GM19351 (cell line): ENCODE data around the gene USP1.

Experiments
- ATAC-seq: cut with Tn5 transposase; IDR thresholded peaks from one replicate; pipeline ENCODE4 v1.9.1; 2021; ENCODE audit warnings: mild to moderate bottlenecking, moderate library complexity; ENCODE audit not compliant: unreplicated experiment

Gene USP1, protein sequence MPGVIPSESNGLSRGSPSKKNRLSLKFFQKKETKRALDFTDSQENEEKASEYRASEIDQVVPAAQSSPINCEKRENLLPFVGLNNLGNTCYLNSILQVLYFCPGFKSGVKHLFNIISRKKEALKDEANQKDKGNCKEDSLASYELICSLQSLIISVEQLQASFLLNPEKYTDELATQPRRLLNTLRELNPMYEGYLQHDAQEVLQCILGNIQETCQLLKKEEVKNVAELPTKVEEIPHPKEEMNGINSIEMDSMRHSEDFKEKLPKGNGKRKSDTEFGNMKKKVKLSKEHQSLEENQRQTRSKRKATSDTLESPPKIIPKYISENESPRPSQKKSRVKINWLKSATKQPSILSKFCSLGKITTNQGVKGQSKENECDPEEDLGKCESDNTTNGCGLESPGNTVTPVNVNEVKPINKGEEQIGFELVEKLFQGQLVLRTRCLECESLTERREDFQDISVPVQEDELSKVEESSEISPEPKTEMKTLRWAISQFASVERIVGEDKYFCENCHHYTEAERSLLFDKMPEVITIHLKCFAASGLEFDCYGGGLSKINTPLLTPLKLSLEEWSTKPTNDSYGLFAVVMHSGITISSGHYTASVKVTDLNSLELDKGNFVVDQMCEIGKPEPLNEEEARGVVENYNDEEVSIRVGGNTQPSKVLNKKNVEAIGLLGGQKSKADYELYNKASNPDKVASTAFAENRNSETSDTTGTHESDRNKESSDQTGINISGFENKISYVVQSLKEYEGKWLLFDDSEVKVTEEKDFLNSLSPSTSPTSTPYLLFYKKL

GRCh38 chr1:62436466-62437272 lies at the start of gene USP1:
USP1 (plus strand) TSS chr1:62437049; CDS start chr1:62439868, 2,819 bp downstream.
- peak; percentile 70 for ATAC-seq

DNA sequence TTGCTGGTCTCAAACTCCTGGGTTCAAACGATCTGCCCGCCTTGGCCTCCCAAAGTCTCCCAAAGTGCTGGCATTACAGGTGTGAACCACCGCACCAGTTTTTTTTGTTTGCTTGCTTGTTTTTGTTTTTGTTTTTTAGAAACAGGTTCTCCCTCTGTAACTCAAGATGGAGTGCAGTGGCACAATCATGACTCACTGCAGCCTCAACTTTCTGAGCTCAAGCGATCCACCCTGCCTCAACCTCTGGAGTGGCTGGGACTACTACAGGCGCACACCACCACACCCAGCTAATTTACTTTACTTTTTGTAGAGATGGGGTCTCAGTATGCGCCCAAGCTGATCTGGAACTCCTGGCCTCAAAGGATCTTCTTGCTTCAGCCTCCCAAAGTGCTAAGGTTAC lies 47.3 kb upstream of the USP1 start:
- ATAC-seq: no peak

GRCh38 chr1:62390071-62390470 lies 46.8 kb upstream of the USP1 start:
- ATAC-seq: no peak

DNA sequence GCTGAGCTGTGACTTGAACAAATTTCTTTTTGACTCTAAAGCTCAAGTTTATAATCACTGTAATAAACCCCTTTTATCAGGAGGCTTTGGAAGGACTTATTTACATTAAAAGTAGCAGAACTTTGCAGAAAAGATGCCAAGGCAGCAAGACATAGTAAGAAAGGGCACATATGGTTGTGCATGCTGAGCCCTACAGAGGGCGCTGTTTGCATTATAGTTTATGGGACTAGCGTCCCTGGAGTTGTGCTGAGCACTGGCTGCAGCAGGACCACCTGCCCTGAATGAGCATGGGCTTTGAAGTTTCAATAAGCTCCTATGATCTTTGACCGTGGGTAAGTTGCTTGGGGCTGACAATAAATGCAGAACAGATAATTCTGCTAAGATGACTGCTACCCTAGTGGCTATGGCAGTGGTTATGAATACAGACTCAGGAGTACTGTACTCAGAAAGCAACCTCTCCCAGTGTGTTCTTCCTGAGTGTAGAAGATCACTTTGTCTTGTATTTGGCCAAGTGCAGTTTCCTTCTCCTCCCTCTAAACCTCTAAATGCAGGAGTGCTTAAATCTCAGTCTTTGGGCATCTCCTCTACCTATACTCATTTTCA lies 45.4 kb upstream of the USP1 start:
- ATAC-seq: peak; percentile 70

DNA sequence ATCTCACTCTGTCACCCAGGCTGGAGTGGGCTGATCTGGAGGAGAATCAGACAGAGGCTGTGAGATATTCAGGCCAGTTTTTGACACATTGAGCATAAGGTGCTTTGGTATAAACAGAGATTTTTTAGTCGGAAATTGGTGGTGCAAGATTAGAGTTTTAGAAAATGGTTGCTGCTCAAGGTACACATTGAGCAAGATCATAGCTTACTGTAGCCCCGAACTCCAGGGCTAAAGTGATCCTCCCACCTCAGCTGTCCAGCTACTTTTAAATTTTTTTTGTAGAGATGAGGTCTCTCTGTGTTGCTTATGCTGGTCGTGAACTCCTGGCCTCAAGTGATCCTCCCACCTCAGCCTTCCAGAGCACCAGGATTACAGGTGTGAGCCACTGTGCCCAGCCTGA lies 43.9 kb upstream of the USP1 start:
- ATAC-seq: no peak

DNA sequence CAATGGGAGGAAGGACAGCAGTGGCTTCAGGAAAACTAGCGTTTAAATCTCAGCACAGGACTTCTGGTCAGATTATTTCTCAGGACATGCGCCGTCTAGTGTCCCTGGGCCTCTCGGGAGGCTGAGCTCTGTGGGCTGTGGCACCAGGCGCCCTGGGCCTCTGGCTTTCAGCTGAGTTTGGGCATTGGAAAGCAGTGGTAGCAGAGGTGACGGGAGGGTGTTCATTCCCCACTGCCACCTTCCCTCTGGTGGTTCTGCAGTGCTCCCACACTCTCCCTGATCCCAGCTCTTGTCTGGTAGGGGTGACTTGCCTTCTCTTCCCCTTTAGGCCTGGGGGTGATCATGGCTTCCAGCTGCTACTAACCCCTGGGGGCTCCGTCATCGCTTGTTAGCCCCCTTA lies 42.2 kb upstream of the USP1 start:
- ATAC-seq: no peak

DNA sequence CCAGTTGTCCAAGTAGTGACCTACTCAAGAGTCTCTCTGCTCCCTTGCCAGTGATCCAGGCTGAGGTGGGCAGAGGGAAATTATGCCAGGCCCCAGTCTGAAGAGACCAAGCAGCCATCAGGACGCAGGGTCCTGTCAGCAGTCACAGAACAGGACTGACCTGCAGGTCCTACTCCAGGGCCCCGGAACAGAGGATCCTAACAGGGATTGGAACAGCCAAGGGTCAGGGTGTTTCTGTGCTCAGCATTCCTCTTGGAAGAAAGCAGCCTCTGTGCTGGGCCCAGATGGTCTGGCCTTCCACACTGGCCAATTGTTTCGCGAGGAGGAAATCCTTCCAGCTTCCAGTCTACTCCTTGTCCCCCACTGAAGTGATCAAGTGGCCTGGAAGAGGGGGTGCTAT lies 41.6 kb upstream of the USP1 start:
- ATAC-seq: no peak

DNA sequence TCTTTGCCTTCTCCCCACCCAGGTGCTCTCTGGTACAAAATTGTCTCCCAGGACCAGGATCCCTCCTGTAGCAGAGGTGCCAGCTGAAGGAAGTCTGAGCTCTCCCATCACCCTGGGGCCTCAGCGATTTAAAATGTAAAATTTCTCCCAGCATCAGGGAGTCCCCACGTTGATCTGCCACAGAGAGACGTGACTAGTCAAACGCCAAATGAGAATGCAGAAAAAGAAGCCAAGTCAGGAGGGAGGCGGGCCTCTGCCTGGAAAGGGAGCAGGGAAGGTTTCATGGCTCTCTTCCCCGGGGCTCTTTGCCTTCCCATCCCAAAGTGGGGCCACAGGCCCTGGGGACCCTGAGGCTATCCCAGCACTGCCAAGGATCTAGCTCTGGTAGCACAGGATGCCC lies 40.0 kb upstream of the USP1 start:
- no peak for ATAC-seq

- ATAC-seq: no peak
Measured at GRCh38 chr1:62397301-62397700, 39.5 kb upstream of the USP1 start.

DNA sequence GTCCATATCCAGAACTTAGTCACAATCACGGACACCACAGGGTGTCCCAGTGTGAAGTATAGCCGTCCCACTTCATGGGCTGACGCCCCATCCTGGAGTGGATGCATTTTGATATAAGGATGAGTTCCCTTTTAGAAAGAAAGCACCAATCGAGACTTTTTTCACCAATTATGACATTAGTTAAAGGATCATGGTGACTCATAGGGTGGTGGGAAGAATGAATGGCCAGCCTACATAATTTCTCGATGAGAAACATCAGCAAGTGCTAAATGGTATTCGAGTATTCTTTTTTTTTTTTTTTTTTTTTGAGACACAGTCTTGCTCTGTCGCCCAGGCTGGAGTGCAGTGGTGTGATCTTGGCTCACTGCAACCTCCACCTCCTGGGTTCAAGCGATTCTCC lies 38.5 kb upstream of the USP1 start:
- ATAC-seq: no peak

GRCh38 chr1:62401034-62401760 lies 35.7 kb upstream of the USP1 start:
- ATAC-seq: no peak

DNA sequence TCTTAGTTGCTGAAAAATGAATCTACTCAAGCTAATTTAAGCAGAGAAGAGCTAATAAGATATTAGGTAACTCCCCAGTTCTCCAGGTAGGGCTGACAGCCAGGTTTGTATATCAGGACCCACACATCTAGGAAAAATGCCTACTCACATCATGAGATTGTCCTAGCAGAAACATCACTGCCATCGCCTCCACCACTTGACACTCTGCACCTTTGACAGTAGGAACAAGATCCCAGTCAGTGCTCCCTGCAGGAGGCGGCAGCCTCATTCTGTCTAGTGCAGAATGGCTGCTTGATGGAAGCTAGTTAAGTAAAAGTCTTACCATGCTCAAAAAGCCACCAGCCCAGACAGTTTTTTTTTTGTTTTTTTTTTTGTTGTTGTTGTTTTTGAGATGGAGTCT lies 31.6 kb upstream of the USP1 start:
- ATAC-seq: no peak

DNA sequence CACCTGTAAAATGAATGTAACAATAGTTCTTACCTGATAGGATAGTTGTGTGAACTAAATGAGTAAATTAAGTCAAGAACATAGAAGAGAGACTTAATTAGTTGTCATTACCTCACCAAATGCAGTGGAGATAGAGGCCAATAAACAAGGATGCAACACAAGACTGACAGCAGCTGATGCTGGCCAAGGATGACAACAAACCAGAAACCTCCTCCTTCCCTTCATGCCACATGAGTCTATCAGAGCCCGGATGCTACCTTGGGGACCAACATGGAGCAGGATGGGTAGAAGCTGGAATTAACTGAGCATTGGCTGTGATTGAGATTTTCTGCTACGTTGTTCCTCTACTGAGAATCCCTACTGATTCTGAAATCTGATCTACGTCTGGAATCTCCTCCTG lies 30.3 kb upstream of the USP1 start:
- ATAC-seq: no peak

- ATAC-seq: peak; percentile 60
Measured at GRCh38 chr1:62407398-62408009, 29.3 kb upstream of the USP1 start.

DNA sequence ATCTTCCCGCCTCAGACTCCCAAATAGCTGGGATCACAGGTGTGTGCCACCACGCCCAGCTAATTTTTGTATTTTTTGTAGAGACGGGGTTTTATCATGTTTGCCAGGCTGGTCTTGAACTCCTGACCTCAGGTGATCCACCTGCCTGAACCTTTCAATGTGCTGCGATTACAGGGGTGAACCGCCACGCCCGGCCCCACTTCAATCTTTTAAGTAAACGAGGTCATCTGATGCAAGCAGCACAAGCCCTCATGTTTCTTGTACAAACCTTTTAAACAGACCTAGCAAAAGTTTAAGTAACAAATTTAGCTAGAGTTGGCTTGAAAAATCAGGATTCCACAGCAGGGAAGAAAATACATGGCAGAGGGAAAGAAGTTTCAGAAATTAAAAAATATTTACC lies 21.2 kb upstream of the USP1 start:
- ATAC-seq: no peak

DNA sequence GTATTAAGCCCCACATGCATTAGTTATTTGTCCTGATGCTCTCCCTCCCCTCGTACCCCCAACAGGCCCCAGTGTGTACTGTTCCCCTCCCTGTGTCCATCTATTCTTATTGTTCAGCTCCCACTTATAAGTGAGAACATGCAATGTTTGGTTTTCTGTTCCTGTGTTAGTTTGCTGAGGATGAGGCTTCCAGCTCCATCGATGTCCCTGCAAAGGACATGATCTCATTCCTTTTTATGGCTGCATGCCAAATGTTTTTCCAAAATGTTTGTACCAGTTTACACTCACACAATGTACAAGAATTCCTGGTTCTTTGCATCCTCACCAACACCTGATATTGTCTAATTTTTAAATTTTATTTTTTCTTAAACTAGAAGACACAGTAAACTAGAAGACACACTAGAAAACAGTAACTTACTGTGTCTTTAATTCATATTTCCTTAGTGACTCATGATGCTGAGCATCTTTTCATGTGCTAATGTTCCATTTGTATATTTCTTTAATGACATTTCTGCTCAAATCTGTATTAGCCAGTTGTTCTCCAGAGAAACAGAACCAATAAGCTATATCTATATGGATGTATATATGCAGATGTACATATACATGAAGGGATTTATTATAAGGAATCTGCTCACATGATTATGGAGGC lies 19.4 kb upstream of the USP1 start:
- ATAC-seq: no peak

DNA sequence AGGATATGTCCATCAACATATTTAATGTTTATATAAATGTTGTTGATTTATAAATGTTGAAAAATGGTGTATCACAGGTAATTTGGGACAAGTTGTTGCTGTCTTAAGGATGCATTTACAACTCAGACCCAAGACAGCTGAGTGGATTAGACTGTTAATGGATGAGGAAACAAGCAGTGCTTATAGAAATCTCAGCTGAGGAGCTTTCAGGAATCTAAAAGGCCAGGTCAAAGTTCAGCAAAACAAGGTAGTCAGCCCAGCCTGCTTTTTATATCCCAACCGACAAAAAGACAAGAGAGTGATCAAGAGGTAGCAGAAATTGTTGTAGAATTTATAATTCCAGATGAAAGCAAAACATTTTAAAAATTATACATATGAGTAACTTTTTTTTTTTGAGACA lies 16.6 kb upstream of the USP1 start:
- ATAC-seq: no peak

GRCh38 chr1:62423580-62424242 lies 13.1 kb upstream of the USP1 start:
- no peak for ATAC-seq

- ATAC-seq: no peak
Measured at GRCh38 chr1:62424411-62424810, 12.4 kb upstream of the USP1 start.
